HG03354 (cell line): ENCODE measurements around the gene SYNJ1.
"Not testable (repeated sequence)": the region's sequence is repeated elsewhere in the genome, so short reads cannot be mapped to it uniquely, and the experiment has no call there.

Experiments
- ATAC-seq: cut with Tn5 transposase; IDR thresholded peaks from one replicate; pipeline ENCODE4 v1.9.1; 2021; ENCODE audit warnings: mild to moderate bottlenecking; ENCODE audit not compliant: unreplicated experiment, poor library complexity, severe bottlenecking

The SYNJ1 gene

DNA sequence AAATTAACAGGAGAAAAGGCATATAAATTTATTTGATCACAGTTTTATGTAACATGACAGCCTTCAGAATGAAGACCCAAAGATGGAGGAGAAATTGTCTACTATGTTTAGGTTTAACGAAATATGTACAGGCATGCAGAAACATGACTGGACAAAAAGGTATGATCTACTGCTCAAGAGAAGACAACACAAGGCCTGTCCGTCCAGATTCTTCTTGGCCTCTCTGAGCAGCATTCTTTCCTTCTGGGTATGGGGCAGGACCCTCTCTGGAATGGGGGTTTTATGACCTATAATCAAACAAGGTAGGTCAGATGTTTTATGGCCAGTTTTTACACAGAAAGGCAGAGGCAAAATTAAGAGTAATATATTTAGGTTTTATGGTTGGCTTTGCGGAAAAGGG, 13.5 kb upstream of the SYNJ1 start:
- no peak for ATAC-seq

DNA sequence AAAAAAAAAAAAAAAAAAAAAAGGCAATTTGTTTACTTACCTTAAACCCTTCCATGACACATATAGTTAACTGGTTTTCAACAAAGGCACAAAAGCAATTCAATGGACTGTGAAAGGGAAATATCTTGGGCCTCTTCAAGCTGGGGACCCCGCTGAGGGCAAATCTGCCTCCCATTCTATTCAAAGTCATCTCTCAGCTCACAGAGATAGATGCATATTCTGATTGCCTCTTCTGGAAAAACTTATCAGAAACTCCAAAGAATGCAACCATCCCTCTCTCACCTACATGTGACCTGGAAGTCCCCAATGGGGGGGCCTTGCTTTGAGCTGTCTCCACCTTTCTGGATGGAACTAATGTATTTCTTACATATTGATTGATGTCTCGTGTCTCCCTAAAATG, 12.1 kb upstream of the SYNJ1 start:
- ATAC-seq, result no peak

DNA sequence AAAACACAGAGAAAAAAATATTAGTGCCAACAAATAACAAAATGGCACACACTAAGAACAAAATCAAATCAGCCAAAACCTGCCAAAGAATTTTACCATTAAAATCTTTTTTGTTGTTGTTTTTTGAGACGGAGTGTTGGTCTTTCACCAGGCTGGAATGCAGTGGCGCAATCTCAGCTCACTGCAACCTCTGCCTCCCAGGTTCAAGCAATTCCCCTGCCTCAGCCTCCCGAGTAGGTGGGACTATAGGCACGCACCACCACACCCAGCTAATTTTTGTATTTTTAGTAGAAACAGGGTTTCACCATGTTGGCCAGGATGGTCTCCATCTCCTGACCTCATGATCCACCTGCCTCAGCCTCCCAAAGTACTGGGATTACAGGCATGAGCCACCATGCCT, 8.3 kb upstream of the SYNJ1 start:
- ATAC-seq, result not testable (repeated sequence)

- ATAC-seq, result no peak
Measured at GRCh38 chr21:32735524-32735923, 7.7 kb upstream of the SYNJ1 start.

- ATAC-seq, result no peak
Measured at GRCh38 chr21:32733990-32734613, 6.3 kb upstream of the SYNJ1 start.

- ATAC-seq, result no peak
Measured at GRCh38 chr21:32733356-32733755, 5.5 kb upstream of the SYNJ1 start.

GRCh38 chr21:32732544-32732943, 4.7 kb upstream of the SYNJ1 start:
- ATAC-seq, result no peak

GRCh38 chr21:32728848-32729247, 1.0 kb upstream of the SYNJ1 start:
- ATAC-seq, result no peak

GRCh38 chr21:32728456-32728839, 635 bp upstream of the SYNJ1 start:
- no peak for ATAC-seq

DNA sequence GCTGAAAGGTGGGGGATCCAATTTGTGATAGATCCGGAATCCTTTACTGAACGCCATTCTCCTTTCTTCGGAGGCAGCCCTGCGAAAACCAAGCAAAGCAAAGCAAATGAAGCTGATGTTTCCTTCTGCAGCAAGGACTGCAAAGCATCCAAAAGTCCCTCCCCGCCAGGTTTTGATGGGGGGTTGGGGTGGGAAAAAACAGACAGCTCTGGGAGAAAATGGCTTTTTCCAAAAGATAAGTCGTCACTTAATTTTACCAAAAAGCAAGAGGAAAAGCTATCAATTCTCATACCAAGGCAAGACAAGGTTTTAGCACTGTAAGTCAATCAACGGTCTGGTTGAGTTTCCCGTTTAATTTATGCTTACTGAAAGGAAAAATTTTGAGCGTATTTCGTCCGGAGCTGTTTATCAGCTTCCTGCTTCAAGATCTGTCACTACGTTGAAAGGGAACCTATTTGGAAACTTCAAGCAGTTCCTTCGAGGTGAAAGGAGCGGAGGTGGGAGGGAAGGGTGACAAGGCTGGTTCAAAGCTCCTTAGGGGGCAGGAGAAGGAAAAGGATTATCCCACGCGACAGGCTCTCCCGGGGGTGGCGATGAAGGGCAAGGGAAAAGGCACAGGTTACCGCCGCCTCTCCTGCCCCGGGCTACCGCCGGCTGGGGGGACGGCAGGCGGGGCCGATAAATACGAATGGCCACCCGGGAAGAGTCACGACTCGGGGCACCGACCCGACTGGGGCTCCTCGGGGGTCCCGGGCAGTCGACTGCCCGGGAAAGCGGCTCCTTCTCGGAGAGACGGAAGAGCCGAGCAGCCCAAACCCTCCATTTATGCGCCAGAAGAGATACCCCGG, 750 bp downstream of the SYNJ1 start:
- ATAC-seq, result peak; percentile 21

DNA sequence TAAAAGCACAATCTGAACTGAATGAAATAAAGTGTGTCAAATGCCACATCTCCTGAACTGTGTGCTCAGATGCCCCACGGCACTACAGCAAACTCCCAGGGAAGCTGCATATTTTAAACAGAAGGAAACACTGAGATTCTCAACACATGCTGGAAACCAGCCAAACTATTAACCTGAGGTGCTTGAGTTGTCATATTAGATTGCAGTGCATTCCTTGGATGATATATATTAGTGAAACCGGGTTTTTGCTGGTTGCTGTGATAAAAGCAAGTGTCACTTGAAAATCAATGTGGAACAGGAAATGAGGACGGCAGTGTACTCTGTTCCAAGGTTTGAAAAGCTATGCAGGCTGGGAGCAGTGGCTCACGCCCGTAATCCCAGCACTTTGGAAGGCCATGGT, 8.7 kb downstream of the SYNJ1 start:
- no peak for ATAC-seq

DNA sequence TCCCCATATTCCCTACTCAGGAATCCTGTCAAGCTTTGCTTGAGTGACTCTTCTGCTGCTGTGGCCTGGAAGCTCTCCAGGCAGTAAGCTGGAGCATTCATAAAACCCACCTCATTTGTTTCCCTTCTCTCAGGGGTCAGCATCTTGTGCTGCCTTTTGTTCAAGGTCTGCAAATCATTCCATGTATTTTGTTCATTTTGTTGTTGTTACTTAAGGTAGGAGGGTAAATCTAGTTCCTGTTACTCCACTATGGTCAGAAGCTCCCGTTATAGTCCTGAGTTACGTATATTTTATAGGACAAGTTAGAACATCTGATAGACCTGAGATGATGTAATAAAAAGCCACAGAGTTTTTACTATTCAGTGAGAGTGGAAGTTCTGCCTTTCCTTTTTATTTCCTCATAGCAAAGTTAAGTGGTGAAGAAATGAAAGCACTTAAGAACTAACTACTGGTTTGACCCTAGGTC, 9.9 kb downstream of the SYNJ1 start:
- ATAC-seq, result no peak

- no peak for ATAC-seq
Measured at GRCh38 chr21:32716486-32716885, 11.3 kb downstream of the SYNJ1 start.

DNA sequence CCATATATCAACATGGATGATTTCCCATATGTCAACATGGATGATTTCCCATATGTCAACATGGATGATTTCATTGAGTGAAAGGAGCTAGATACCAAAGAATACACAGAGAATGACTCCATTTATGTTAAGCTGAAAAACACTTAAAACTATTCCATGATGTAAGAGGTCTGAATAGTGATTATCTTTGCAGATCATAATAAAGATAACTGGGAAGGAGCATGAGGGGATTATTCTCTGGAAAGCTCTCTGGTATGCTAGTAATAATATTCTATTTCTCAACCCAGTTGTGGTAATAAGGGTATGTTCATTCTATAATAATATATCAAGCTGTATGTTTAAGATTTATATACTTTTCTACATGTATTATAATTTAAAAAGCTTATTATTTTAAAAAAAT, 14.1 kb downstream of the SYNJ1 start:
- no peak for ATAC-seq

- ATAC-seq, result no peak
Measured at GRCh38 chr21:32712641-32713040, 15.2 kb downstream of the SYNJ1 start.

DNA sequence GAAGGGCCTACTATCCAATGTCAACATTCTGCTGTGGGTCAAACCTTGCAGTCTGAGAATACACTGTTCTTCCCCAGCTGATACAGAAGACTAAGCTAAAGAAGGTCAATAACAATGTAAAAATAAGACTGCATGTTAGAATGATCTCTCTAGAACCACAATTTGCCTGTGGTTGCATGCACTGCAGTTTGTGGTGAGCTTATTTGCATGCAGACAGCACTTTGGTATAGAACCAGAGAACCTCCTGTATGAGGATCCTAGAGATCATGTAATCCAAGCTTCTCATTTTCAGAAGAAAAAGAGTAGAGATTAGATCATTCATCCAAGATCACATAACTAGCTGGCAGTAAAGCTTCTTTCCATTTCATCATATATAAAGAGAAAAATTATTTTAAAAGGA, 15.8 kb downstream of the SYNJ1 start:
- peak; percentile 99 for ATAC-seq

GRCh38 chr21:32710987-32711386, 16.8 kb downstream of the SYNJ1 start:
- ATAC-seq, result no peak

- ATAC-seq, result no peak
Measured at GRCh38 chr21:32710069-32710784, 17.6 kb downstream of the SYNJ1 start.

DNA sequence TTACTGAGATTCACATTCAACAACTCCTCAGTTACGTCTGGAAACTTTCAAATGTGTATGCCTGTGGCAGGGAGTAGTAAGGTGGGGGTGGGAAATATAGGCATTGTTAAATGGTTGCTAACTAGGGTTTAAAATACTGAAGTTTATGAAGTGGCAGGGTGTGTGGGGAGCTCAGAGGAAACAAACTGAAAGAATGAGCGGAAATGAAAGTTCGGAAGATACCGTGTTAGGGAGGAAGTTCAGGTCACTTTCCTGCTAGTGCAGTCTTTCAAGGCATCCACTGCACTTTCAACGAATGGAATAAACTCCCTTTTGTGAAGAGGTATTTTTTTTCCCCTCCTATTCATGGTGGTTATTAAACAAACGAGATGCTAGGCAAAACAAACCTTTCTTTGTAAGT, 19.7 kb downstream of the SYNJ1 start:
- ATAC-seq, result no peak

GRCh38 chr21:32705901-32706300, 21.9 kb downstream of the SYNJ1 start:
- no peak for ATAC-seq

DNA sequence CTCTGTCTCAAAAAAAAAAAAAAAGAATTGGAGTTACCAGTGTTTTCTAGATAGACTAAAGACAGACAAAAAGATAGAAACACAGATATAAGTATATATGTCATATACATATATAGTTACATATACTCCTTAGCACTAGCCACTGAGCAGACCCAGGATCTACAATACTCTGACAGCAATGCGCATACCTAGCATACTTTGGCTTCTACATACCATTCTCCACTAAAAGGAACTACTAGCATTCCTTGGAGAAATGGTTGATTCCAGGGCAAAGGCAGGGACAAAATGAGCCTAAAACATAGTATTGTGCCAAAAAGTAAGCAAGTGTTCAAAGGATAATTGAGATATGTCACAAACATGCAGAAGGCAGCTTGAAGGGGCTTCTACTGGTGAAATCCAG, 22.7 kb downstream of the SYNJ1 start:
- ATAC-seq, result no peak
